NCI-H128 (cell line): Measurements from ENCODE around the gene CLEC12A.
"Not testable (repeated sequence)": the region's sequence is repeated elsewhere in the genome, so short reads cannot be mapped to it uniquely, and the experiment has no call there.

Experiments used
- DNase-seq: peaks from one replicate; lab custom pipeline; 2025; ENCODE audit not compliant: unreplicated experiment; lab: John Stamatoyannopoulos, UW

CLEC12A gene

DNA sequence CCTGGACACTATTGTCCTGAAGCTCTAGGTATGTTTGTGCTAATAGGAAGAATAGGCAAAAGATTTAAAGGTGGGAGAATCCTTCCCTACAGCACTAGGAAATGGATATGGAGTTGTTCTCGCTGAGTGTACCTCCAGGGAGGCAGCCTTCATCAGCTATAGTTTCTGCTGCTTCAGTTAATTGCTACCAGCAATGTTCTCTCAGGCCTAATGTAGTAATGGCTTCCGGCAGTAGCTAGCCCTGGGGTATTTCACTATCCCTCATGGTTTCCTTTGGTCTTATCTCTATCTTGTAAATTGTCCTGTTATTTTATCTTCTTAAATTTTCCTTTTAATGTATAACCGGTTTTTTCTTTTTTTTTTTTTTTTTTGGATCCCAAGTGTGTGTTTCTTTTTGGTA lies 9.3 kb upstream of the CLEC12A start:
- no peak for DNase-seq

DNA sequence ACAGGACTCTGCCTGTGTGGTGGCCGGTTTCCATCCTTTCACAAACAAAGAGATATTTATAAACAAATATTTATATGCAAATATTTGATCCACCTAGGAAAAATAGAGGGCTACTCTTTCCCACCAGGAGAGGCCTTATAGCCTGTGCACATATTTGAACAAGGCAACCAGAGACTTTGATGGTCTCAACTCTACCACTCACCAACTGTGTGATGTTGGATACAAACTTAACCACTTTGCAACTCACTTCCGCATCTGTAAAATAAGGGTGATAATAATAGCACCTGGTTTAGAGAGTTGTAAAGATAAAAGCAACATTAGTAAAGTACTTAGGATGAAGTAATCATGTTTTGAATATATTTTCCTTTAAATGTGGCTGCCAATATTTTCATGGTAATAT lies 1.5 kb upstream of the CLEC12A start:
- no peak for DNase-seq

DNA sequence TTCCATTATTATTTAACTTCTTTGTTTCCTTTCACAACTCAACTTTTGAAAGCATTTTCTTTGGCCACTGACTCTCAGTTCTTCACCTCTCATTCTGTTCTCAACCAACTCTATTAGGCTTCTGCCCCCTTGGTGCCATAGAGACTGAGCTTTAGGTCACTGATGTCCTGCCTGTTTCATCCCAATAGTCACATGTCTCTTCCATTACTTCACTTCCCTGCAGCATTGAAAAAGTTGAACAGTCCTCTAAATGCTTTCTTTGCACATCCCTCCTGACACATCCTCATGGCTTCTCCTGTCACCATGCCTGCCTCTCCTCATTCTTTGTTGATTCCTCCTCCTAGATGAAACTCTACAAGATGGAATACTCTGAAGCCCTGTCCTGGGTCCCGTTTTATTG lies 2.7 kb downstream of the CLEC12A start:
- no peak for DNase-seq

DNA sequence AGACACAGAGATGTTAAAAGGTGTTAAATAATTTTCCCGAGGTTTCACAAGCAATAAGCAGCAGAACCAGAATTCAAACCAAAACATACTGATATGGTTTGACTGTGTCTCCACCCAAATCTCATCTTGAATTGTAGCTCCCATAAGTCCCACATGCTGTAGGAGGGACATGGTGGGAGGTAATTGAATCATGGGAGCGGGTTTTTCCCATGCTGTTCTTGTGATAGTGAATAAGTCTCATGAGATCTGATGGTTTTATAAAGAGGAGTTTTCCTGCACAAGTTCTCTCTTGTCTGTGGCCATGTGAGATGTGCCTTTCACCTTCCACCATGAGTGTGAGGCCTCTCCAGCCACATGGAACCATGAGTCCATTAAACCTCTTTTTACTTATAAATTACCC lies 3.5 kb downstream of the CLEC12A start:
- not testable (repeated sequence) for DNase-seq

DNA sequence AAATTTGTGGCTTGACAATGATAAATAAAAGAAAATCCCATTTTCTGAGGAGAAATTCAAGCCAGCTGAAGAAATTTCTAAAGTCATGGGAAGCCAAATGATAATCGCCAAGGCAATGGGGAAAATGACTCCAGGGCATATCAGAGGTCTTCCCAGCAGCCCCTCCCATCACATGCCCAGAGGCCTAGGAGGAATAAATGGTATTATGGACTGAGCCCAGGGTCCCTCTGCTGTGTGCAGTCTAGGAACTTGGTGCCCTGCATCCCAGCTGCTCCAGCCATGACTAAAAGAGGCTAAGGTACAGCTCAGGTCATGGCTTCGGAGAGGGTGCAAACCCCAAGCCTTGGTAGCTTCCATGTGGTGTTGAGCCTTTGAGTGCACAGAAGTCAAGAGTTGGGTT lies 4.4 kb downstream of the CLEC12A start:
- no peak for DNase-seq

DNA sequence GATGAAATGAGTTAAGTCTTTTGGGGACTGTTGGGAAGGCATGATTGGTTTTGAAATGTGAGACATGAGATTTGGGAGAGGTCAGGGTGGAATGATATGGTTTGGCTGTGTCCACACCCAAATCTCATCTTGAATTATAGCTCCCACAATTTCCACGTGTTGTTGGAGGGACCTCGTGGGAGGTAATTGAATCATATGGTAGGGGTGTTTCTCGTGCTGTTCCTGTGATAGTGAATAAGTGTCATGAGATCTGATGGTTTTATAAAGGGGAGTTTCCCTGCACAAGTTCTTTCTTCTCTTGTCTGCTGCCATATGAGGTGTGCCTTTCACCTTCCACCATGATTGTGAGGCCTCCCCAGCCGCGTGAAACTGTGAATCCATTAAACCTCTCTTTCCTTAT lies 5.4 kb downstream of the CLEC12A start:
- DNase-seq: not testable (repeated sequence)

DNA sequence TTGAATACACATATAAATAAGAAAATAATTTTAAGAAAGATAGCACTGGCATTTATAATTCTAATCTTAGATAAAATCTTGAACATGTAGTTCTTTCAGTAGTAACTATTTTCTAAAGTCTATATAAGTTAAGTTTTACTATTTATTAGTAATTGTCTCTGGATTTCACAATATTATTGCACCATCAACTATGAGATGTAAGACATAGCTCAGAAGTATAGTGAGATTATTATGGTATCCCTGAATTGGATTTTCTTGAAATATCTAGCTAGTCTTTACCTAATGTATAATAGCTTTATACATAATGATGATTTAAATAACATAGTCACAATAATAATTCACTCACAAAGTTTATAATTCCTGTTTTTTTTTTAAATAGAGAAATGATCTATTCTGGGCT lies 6.7 kb downstream of the CLEC12A start:
- no peak for DNase-seq

DNA sequence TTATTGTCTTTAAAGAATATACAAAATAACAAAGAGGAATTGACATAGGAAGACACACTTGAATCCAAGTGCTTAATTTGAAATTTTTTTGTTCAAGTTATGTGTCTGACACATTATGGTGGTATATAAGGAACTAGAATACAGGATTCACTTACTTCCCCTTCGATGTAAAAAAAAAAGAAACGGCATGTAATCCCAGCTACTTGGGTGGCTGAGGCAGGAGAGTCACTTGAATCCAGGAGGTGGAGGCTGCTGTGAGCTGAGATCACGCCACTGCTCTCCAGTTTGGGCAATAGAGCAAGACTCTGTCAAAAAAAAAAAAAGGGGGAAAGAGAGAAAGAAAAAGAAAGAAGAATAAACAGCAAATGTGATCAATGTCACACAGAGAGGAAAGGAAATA lies 8.9 kb downstream of the CLEC12A start:
- no peak for DNase-seq

DNA sequence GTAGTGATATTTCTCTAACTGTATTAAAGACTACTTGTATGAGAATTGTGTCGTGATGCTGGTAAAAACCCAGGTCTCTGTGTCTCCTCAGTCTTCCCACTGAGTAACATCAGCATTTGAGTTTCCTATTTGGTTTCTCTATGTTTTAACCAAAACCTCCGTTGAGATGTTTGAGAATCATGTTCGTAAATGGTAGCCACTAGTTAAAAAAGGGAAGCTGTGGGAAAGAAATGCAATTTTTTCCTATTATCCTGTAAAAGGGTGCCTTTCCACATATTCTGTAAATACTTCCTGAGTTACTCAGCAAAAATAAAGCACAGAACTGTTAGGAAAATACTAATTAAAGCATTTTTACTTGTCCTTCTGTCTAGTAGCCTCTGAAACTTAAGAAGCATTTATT lies 20.7 kb downstream of the CLEC12A start:
- no peak for DNase-seq

DNA sequence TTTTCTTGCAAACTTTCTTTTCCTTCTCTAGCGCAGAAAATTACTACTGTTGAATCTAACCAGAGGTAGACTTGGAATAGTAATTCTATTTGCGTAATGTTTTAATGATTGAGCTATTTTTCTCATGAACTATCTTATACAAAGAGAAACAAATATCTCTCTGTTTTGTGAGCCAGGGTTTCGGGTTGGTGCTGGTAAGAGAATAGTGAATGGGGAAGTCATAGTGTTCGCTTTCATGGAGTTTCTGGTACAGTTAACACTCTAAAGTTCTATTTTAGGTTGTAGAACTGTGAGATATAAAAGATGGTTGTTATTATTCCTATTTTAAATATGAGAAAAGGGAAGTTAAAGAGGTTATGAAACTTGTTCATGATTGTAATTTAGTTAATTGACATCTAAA lies 21.1 kb downstream of the CLEC12A start:
- no peak for DNase-seq

DNA sequence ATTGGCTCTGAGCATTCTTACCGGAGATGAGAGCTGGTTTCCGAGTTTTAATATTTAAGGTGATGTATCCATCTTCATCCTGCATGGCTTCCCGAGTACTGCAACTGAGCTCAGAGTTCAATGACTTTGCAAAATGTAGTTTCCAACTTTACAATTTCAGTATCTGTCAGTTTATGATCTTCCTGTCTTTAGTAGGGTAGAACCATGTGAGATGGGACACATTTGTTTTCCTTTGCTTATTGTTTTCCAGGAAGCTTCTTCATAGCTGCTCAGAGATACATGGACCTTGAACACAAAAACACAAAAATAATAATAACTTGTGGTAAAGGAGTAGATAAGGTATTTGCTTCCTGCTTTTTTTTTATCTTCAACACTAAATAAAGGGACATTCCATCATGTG lies 27.8 kb downstream of the CLEC12A start, which contains the start of gene CLEC1B:
Gene CLEC1B (minus strand): TSS at position 106 of the 400 bp plus-strand sequence. CDS start 21 bp downstream, at position 85.
- no peak for DNase-seq

DNA sequence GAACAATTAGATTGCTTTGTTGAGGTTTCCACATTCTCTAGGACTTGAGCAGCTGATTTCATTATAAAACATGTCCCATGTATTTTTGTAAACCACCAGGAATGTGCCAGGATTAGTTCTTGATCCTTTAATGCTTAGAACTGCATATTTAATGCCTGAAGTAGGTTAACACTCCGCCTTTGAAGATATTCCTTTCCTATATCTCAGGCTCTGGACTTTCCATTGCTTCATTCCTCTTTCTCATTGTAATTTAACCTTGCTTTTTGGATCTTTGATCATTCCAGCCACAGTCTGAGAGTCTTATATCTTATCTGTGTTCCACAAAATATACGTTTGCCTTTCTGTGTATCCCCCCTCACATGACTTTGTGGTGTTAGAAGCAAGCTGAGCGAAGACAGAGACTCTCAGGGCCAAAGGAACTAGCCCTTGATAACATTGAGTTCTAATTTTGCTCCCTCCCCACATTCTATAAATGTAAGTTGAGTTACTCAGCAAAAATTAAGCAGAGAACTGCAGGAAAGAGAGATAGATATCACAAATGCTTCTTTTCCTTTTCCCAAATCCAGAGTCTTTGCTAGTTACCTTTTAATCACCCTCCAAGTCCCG lies 30.1 kb downstream of the CLEC12A start:
- no peak for DNase-seq

DNA sequence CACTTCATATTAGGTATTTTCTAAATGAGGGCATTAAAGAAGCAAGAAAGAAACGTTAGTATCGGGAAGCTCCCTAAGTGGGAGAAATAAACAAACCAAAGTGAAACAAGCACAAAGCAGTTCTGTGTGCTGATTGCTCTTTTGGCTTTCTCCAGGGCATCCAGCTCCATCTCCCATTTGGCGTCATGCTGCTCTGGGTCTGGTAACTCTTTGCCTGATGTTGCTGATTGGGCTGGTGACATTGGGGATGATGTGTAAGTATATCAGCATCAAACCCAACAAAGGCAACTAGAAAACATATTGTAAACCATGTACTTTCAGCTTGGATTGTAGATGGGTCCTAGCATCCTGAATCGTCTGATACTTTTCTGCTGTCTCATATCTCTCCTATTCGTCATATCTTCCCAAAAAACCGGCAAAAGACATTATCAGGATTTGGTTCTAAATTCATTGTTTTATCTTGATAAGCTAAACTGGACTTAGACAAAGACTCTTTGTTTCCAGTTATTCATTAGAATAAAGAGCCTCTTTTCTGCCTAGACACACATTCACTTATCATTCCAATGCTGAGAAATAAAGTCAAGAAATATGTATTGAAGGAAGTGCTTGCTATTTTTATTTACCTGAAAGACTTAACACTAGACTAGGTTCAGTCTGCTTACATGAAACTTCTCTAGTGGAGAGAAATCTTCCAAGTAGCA lies 41.6 kb downstream of the CLEC12A start:
- no peak for DNase-seq

DNA sequence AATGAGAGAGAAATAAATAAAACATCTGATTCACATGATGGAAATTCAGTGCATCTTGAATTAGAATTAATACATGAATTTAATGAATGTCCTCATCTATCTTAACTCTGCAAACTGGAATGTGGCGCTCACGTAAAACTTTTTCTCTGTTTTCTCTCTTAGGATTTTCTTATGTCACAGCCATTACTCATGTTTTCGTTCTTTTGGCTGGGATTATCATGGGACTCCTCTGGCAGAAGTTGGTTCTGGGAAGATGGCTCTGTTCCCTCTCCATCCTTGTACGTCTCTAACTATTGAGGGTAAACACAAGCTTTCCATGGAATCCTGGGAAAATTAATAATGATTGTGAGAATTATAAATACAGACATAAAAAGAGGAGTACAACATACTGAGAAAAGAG lies 44.2 kb downstream of the CLEC12A start:
- DNase-seq: no peak

DNA sequence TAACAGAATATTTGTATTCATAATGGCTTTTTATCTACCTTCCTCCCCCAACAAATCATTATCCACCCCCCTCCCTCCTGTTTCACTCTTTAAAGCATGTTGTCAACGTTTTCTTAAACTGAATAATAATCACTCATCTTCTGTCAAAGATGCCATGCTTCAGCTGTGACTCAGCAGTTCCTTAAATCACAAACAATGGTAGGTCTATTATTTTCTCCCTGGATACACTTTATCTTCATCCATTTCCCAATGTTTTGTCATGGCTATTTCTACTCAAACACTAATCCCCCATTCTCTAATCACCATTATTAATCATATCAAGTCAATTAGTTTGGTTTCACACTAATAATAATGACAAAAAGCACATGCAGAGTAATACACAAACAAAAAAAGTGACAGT lies 45.7 kb downstream of the CLEC12A start:
- no peak for DNase-seq

DNA sequence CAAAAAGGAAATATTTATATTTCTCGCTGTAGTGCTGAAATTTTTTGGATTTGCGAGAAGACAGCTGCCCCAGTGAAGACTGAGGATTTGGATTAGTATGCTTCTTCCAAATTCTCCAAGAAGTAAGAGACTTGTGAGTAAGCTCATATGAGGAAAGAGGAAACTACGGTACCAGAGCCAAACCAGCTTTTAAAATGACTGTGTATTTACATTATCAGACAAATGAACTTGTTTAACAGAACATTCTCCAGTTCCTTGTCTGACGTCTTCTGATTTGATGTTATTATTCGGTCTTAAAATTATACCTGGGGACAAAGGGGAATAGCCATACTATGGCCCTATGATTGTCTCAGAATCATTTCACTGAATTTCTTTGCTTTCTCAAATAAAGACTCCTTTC lies 47.2 kb downstream of the CLEC12A start:
- no peak for DNase-seq

DNA sequence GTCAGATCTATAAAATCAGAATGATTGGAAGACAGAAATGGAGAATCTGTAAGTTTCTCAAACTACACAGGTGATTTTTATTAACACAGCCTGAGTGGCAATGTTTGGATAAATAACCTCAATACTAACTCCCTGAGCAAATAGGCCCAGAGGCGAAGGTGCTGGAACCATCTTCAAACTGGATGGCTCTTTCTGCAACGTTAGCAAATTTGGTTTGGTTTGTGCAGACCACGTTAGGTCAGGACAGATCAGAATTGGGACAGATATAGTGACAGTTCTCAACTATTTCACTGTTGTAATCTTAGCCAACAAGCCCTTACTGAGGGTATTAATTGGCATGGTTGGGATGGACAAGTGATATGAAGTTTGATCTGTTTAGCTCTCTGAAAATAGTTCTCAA lies 50.1 kb downstream of the CLEC12A start:
- no peak for DNase-seq

DNA sequence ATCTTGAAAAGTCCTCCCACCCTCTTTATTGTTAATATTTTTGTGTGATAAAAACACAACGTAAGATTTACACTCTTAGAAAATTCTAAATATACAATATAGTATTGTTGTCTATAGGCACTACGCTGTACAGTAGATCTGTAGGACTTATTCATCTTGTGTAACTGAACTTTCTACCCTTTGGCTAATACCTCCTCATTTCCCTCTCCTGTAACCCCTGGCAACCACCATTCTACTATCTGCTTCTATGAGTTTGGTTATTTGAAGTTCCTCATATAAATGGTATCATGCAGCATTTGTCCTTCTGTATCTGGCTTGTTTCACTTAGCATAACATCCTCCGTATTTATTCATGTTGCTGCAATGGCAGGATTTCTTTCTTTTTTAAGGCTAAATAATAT lies 54.0 kb downstream of the CLEC12A start:
- no peak for DNase-seq

DNA sequence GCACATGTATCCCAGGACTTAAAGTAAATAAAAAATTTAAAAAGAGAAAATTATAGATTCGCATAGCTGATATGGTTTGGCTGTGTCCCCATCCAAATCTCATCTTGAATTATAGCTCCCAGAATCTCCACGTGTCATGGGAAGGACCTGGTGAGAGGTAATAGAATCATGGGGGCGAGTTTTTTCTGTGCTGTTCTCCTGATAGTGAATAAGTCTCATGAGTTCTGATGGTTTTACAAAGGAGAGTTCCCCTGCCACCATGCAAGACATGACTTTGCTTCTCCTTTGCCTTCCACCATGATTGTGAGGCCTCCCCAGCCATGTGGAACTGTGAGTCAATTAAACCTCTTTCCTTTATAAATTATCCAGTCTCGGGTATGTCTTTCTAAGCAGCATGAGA lies 55.5 kb downstream of the CLEC12A start:
- not testable (repeated sequence) for DNase-seq

DNA sequence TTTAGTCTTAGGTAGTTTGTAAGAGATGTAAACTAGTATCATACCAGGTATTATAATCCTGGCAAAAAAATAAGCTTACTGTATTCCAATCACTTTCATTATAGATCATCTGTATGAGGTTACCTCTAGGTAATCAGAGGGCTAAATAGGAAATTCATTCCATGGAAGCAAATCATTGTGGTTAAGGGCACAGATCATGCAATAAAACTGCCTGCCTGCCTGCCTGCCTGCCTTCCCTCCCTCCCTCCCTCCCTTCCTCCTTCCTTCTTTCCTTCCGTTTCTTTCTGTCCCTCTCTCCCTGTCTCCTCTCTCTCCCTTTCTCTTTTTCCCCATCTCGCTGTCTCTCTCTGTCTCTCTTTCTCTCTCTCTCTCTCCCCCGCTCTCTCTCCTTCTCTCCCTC lies 56.1 kb downstream of the CLEC12A start:
- no peak for DNase-seq

DNA sequence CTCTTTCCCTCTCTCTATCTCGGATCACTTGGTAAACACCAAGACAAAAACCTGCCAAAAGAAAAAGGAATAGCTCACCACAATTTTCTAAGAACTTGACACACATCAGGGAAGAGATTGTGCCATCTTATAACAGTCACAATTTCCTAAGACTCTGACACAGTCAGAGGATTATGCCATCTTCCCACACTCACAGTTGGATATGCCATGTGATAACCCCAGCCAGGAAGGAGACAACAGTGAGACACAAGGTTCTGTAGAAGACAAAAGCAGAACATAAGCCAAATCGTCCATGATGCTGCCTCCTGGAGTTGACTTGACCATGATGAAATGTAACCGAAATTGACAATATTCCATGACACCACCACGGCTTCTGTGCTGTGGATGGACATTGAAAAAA lies 56.5 kb downstream of the CLEC12A start:
- DNase-seq: no peak

DNA sequence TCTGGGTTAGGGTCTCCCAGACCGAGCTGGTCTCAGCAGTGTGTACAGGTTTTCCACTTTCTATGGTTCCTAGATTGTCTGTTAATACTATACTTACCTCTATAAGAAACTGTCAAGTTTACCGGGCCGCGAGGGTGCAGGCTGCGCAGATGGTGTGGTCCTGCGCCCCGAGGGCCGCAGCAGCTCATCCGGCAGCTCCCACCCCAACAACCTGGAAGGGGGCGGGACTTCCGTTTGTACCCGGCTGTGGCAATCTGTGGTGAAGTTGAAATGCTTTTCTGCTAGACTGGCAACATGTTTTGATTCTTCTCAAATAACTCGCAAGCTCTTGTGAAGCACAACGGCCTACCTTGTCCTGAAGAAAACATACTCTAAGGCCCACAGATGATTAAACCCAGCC lies 59.2 kb downstream of the CLEC12A start, which contains the start of gene CLEC9A:
Gene CLEC9A (plus strand): TSS at position 237 of the 400 bp plus-strand sequence. CDS start 22,006 bp downstream, outside the sequence.
- DNase-seq: no peak

DNA sequence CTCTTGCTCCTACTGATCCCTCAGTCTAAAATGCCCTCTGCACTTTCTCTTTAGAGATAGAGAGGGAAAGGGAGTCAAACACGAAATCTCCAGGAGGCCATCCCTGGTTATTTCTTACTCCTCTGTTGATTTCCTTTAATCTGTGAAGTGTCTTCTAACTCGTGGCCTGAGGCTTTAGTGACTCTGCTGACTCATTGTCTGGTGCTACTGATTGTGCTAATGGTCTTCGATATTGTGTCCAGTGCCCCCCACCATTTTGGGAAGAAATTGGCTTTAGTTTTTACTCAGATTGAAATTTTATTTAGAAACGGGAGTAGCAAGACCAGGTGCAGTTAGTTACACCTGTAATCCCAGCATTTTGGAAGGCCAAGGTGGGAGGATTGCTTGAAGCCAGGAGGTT lies 60.1 kb downstream of the CLEC12A start:
- DNase-seq: no peak
